Upper lobe of left lung (tissue), 6 donors: ENCODE measurements around the gene INPP5E. TPM values are rescaled to one million over a fixed set of nuclear protein-coding genes. Genes with fewer than 3 reads are reported as not detected.

Experiments
- ATAC-seq, 2 donors: fragments of 200-7000 bp; cut with Tn5 transposase; one replicate each; pipeline ENCODE4 v1.9.1; 2022; ENCODE audit warnings: mild to moderate bottlenecking in 2 of 2, moderate library complexity in 2 of 2; ENCODE audit not compliant: low FRiP score in 2 of 2
- DNase-seq, 2 donors: peaks; one replicate each; pipeline ENCODE4 v3.0.0-alpha.2; 2019 to 2020
- H3K27ac ChIP-seq, 4 donors: fragments of 200-600 bp; sonication (generic); one replicate each; pipeline ENCODE4 v1.5.1; 2016 to 2019
- H3K27me3 ChIP-seq, 4 donors: fragments of 200-600 bp; sonication (generic); one replicate each; pipeline ENCODE4 v1.5.1; 2017 to 2019
- H3K36me3 ChIP-seq, 4 donors: fragments of 200-600 bp; sonication (generic); one replicate each; pipeline ENCODE4 v1.5.1; 2016 to 2019
- H3K4me1 ChIP-seq, 4 donors: fragments of 200-600 bp; sonication (generic); one replicate each; pipeline ENCODE4 v1.5.1; 2018 to 2019
- H3K4me3 ChIP-seq, 4 donors: fragments of 200-600 bp; sonication (generic); one replicate each; pipeline ENCODE4 v1.5.1; 2017 to 2019; ENCODE audit warnings: mild to moderate bottlenecking in 2 of 4, moderate library complexity in 1 of 4
- H3K9me3 ChIP-seq, 4 donors: fragments of 200-600 bp; sonication (generic); one replicate each; pipeline ENCODE4 v1.5.1; 2018 to 2019
- CTCF ChIP-seq, 6 experiments: fragments of 450-650 bp in 4 of 6; fragments of 200-600 bp in 2 of 6; sonication (generic) in 2 of 6; IDR thresholded peaks; one replicate each; pipeline ENCODE4 v1.5.1; 2016 to 2019; ENCODE audit warnings: antibody characterized with exemption in 6 of 6
- EP300 ChIP-seq, 4 donors: sonication (generic); formaldehyde crosslinking; IDR thresholded peaks; one replicate each; pipeline ENCODE4 v1.5.1; 2017; ENCODE audit warnings: antibody characterized with exemption in 4 of 4, control low read depth in 2 of 4
- POLR2A ChIP-seq, 4 donors: fragments of 450-650 bp; IDR thresholded peaks; one replicate each; pipeline ENCODE4 v1.5.1; 2016 to 2017; ENCODE audit warnings: antibody characterized with exemption in 4 of 4, mild to moderate bottlenecking in 2 of 4
- POLR2AphosphoS5 ChIP-seq, 2 donors: sonication (generic); formaldehyde crosslinking; IDR thresholded peaks; one replicate each; pipeline ENCODE4 v1.5.1; 2017; ENCODE audit warnings: antibody characterized with exemption in 2 of 2
- WGBS, 2 donors: methylation state at CpG; one replicate each; pipeline ENCODE4 v1.1.5; 2017 to 2018; 5-methylcytosine and 5-hydroxymethylcytosine counted together
- total RNA-seq, 6 donors: library from RNA; depleted of rRNA in 4 of 6; stranded (reverse); fragments of >200 nt in 4 of 6; gene quantifications; one replicate each; pipeline versions ENCODE4 v1.1.0 to v1.2.1, GENCODE V29; 2016 to 2021
- donor health status: DM: no; HTN: no; CAD: no; lungs with moderate emphysema.
- donor health status: DM: no; HTN: yes; CAD: no; lungs with severe emphysema.

Gene INPP5E
- total RNA-seq, 6 donors from 2014 or later: 9.1 to 43.0 (median 14.1) TPM

- ATAC-seq (no peak), DNase-seq (peak in 1 of 2 donors; percentile 6)
- TF ChIP-seq EP300 (IDR thresholded peaks at IDR 0.05): no peak
- no peak for TF ChIP-seq CTCF (IDR thresholded peaks at IDR 0.05)
- TF ChIP-seq POLR2A (IDR thresholded peaks at IDR 0.05): no peak
- TF ChIP-seq POLR2AphosphoS5 (IDR thresholded peaks at IDR 0.05): no peak
- Histone ChIP-seq H3K27me3 (no peaks in the 10 kb centered on the region), H3K36me3 (peaks cover 19 to 50% (median 39%) of the 10 kb centered on the region in 4 donors), H3K4me1 (peaks cover 12 to 20% (median 14%) of the 10 kb centered on the region in 4 donors), H3K27ac (no peak overlapping the region), H3K9me3 (no peaks in the 10 kb centered on the region), H3K4me3 (no peak overlapping the region)
- 85 to 92% methylated on average over 7 of the region's 7 CpGs for WGBS, 2 donors
Measured at GRCh38 chr9:136405481-136405880, 34.2 kb downstream of the INPP5E start.

GRCh38 chr9:136404801-136405136 lies 34.9 kb downstream of the INPP5E start:
- DNase-seq (peak in 1 of 2 donors; percentile 60), ATAC-seq (no peak)
- Histone ChIP-seq H3K27ac (no peak overlapping the region), H3K36me3 (peaks cover 19 to 50% (median 39%) of the 10 kb centered on the region in 4 donors), H3K4me3 (no peak overlapping the region), H3K9me3 (no peaks in the 10 kb centered on the region), H3K4me1 (peaks cover 12 to 23% (median 15%) of the 10 kb centered on the region in 4 donors), H3K27me3 (no peaks in the 10 kb centered on the region)
- WGBS, 2 donors: 93 to 94% methylated on average over 10 of the region's 14 CpGs
- TF ChIP-seq EP300 (IDR thresholded peaks at IDR 0.05) (no peak), CTCF (IDR thresholded peaks at IDR 0.05) (no peak), POLR2A (IDR thresholded peaks at IDR 0.05) (no peak), POLR2AphosphoS5 (IDR thresholded peaks at IDR 0.05) (no peak)

- H3K4me3 ChIP-seq: no peak overlapping the region
- DNase-seq (peak in 1 of 2 donors; percentile 72), ATAC-seq (no peak)
- no peaks in the 10 kb centered on the region for H3K9me3 ChIP-seq
- TF ChIP-seq POLR2A (IDR thresholded peaks at IDR 0.05): no peak
- TF ChIP-seq EP300 (IDR thresholded peaks at IDR 0.05): no peak
- H3K4me1 ChIP-seq: peaks cover 10 to 23% (median 13%) of the 10 kb centered on the region in 4 donors
- 85 to 88% methylated on average over 32 of the region's 32 CpGs for WGBS, 2 donors
- H3K27me3 ChIP-seq: no peaks in the 10 kb centered on the region
- peaks cover 19 to 50% (median 39%) of the 10 kb centered on the region in 4 donors for H3K36me3 ChIP-seq
- peak overlapping the region in 1 of 4 donors; percentile 43 for H3K27ac ChIP-seq
Measured at GRCh38 chr9:136403915-136404800, 35.5 kb downstream of the INPP5E start.

- ATAC-seq: no peak
- Histone ChIP-seq H3K27ac (peak overlapping the region in 1 of 4 donors; percentile 43), H3K4me3 (no peak overlapping the region), H3K9me3 (no peaks in the 10 kb centered on the region), H3K4me1 (peaks cover 13 to 23% (median 16%) of the 10 kb centered on the region in 4 donors), H3K27me3 (no peaks in the 10 kb centered on the region), H3K36me3 (peaks cover 19 to 50% (median 39%) of the 10 kb centered on the region in 4 donors)
- no peak for TF ChIP-seq EP300 (IDR thresholded peaks at IDR 0.05)
- no peak for TF ChIP-seq POLR2AphosphoS5 (IDR thresholded peaks at IDR 0.05)
- no peak for TF ChIP-seq CTCF (IDR thresholded peaks at IDR 0.05)
- no peak for TF ChIP-seq POLR2A (IDR thresholded peaks at IDR 0.05)
- DNase-seq: no peak
- WGBS, 2 donors: 89 to 91% methylated on average over 5 of the region's 5 CpGs
Measured at GRCh38 chr9:136403538-136403914, 36.1 kb downstream of the INPP5E start.

- Histone ChIP-seq H3K9me3 (no peaks in the 10 kb centered on the region), H3K27ac (no peak overlapping the region), H3K27me3 (no peaks in the 10 kb centered on the region), H3K36me3 (peaks cover 13 to 51% (median 40%) of the 10 kb centered on the region in 4 donors), H3K4me1 (peaks cover 14 to 23% (median 17%) of the 10 kb centered on the region in 4 donors), H3K4me3 (no peak overlapping the region)
- 68 to 83% methylated on average over 5 to 13 of the region's 13 CpGs for WGBS, 2 donors
- TF ChIP-seq POLR2AphosphoS5 (IDR thresholded peaks at IDR 0.05): no peak
- no peak for TF ChIP-seq POLR2A (IDR thresholded peaks at IDR 0.05)
- TF ChIP-seq EP300 (IDR thresholded peaks at IDR 0.05): no peak
- TF ChIP-seq CTCF (IDR thresholded peaks at IDR 0.05): no peak
- no peak for ATAC-seq
- peak in 1 of 2 donors; percentile 71 for DNase-seq
Measured at GRCh38 chr9:136402067-136402466, 37.6 kb downstream of the INPP5E start.
